HL-60/S4 treated with retinoic acid at 250 ng/mL for 4 days and 3 days (cell line): Measurements from ENCODE around the gene DTHD1.

ENCODE experiments used
- in situ Hi-C: fragments of 300-500 bp; cut with MboI; formaldehyde crosslinking; loops from 2 replicates; pipeline ENCODE4 v1.7.0; 2022; ENCODE audit warnings: low sequenced_read_pairs

The DTHD1 gene

DNA sequence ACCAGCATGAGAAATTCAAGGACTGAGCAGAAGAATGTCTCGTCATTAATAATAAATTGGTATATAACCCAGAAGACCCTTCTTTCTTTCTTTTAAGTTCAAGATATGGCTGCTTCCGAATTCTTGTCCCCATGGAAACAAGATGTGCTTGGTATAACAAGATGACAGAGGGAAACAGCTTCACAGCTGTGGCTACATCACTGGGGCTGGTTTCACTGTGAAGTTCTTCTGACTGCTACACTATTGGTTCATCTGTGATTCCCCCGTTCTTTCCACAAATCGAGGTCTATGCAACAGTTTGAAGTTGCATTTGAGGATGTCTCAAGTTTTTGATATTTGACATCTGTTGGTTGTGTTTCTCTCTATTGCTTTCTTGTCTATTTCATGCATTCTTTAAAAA lies 12.3 kb upstream of the DTHD1 start:
- in situ Hi-C loops, result no loop called here

DNA sequence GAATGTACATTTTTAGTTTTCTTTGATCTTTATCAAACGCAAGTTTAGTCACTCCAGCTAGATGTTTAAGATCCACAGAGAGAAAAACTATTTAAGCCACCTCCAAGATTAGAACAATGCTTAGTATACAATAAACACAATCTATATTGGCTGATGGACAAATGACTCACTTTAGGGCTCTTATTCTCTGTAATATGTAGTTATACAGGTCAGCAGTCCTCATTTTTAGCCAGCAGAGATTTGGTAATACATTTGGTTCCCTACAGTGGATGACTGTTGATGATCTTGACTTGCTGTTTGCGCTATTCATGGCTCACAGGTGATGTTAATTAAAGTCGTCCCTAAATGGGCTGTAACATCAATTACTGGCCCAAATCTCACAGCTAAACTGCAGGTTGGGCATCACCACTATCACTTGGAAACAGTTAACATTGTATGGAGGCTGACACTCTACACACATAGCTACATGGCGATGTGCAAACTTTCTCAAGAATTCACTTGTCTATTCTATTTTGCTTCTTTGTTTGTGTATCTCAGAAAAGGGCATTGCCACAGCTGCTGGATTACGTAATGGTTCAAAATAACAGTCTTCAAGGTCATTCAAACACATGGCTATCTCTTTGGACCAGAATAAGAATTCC lies 11.8 kb upstream of the DTHD1 start:
- in situ Hi-C loops, result no loop called here

DNA sequence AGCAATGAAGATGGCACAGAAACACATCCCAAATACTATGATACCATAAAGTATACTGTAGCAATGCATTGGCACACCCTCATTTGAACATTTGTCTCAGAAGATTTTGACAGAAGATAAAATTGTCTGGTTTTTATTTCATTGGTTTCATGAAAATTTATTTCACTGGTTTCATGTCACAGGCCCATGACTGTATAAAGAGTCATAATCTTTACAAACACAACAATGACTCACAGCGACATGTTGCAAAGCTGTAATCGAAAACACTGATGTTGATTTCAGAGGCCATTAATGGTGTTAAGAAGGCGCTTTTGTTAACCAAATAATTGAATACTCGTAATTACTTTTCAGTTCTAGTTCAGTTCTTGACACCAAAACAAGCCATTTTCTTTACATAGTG lies 8.1 kb upstream of the DTHD1 start:
- in situ Hi-C loops, result no loop called here

DNA sequence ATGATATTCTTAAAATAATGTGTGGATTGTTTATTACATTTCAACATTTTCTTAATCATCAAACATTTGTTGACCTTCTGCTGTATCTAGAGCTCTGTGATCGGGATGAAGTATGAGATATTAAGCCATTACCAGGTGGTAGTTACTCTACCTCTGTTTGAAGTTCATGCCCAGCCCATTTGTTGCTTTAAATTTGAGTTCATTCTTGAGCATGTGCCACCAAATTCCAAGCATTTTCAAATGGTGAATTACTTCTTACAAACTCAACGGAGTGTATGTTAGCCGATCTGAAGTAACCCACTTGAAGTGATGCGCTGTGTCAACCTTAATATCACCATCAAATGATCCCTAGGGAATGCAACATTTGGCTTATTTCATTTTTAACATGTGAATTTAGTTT lies 7.3 kb upstream of the DTHD1 start:
- in situ Hi-C loops, result no loop called here

DNA sequence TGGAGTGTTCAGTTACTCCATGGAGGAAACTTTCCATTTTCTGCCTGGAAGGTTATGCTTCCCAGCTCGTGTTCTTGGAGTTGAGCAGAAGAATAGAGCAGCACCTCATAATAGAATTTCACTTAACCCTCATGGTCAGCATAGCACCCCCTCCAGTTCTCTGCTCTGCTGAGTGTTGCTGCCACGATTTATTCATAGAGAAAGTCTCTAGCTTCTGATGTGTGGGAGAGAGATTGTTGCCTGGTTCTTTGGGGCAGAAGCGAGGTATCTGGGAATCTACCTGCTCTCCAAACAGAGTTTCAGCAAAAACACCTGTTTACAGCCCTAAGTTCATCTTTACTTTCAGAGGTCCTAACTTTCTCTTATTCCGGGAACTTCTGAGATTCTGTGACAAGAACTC lies 3.9 kb upstream of the DTHD1 start:
- in situ Hi-C loops, result no loop called here

DNA sequence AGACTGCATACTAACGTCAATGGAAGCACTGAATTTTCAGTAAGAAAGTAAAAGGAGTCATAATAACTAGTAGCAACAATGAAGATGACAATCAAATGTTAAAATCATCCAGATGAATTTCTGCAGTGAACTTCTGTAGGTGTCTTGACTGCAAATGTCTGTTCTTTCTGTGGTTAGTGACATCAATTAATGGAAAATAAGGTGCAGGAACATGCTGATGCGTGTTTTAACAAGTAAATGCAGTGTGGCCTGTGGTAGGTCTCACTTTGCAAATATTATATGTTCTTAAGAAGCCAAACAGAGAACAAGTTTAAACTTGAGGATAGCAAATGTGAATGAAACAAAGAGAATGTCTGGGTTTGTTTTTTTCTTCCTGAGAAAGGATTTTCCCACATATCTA lies 2.6 kb upstream of the DTHD1 start:
- in situ Hi-C loops, result no loop called here

DNA sequence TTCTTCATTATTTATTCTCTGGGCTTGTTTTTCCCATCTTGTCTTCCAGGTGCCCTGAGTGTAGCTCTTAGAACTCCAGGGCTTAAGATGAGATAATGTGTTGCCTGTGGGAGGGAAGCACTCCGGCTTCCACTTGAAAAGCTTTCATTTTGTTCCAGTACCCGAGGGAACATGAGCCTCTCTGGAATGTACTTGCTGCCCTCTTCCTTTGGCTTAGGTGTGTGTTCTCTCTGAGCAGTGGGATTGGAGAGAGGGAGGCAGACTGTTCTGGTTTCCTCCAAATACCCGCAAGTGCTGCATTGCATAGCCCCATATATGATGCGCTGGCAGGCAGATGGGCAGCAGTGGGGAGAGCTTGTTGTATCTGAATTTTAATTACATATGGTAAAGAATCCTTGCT lies 861 bp upstream of the DTHD1 start:
- in situ Hi-C loops, result no loop called here

DNA sequence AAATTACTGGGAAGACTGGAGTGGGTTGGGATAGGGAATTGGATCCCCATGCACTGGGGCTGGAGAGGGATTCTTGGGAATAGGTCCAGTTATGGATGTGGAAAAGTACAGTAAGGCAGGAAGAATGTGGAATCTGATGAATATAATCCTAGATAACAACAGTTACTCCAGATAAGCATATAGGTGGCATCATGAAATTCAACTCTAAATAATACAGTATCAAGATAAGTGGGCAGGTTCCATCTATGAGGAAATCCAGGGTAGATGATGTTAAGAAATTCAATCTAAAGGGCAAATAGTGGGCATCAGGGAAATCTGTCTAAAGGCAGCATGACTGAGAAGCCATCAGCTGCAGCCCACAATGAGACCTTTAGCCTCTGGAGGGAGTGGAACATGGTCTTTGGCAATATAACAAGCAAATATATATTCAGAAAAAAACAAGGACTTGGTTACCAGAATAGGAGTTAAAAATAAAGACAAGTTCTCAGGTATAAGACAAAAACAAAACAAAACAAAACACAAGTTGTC lies 1.2 kb downstream of the DTHD1 start:
- in situ Hi-C loops, result no loop called here

DNA sequence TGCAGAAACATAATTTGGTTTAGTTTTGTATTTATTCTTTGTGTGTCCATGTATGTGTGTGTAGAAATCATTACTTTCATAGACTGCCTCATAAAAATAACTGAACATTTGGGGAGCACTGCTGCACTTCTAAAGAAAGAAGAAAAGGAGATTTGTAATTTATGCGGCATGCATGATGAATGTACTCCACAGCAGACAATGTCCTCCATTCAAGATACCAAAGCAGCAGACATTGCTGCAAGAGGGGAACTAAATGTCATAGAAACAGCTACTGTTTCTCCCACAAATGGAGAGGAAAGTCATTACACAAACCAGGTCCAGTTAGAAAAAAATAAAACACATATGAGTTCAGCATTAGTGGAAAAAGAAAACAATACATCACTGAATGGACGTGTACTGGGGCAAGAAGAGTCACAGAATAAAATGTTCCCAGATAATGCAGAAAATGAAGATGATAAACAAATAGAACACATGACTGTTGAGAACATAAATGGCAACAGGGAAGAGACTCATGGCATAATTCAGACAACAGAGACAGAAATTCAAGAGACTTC lies 2.6 kb downstream of the DTHD1 start:
- in situ Hi-C loops, result no loop called here

DNA sequence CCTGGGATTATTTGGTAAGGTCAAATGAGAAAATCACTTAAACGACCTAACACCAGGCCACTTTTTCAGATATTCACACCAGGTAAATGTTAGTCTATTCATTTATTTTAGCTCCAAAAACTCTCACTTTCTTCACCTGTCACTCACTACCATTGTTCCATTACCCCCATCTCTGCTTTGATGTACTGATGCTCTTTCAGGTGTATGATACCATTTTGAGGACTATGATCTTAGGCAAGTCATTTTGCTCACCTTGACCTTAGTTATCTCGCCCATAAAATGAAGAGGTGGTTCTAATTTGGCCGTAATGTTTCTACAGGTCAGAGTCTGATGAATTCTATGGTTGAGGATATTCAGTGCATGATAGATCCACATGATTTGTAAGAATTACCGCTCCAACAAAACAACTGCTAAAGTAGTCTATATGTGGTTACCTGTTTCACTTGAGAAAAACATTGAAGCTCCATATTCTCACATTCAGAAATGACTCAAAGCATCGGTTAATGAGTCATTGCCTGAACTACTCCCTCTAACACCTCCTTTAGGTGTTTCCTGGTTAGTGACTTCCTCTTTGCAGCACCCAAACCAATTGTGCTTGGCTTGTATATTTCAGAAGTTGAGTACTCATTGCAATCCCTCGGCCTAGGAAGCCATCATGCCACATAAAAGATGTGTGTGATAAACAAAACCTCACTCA lies 4.5 kb downstream of the DTHD1 start:
- in situ Hi-C loops, result no loop called here

DNA sequence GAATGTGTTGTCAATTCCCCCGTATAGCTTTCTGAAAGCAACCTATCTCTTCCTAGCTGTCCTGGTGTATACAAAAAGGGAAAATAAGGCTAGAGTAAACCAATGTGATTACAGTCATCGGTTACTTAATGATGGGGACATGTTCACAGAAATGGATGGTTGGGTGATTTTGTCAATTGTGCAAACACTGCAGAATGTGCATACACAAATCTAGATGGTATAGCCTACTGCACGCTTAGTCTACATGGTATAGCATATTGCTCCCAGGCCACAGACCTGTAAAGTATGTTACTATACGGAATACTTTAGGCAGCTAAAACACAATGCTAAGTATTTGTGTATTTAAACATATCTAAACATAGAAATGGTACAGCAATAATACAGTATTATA lies 5.1 kb downstream of the DTHD1 start:
- in situ Hi-C loops, result no loop called here

DNA sequence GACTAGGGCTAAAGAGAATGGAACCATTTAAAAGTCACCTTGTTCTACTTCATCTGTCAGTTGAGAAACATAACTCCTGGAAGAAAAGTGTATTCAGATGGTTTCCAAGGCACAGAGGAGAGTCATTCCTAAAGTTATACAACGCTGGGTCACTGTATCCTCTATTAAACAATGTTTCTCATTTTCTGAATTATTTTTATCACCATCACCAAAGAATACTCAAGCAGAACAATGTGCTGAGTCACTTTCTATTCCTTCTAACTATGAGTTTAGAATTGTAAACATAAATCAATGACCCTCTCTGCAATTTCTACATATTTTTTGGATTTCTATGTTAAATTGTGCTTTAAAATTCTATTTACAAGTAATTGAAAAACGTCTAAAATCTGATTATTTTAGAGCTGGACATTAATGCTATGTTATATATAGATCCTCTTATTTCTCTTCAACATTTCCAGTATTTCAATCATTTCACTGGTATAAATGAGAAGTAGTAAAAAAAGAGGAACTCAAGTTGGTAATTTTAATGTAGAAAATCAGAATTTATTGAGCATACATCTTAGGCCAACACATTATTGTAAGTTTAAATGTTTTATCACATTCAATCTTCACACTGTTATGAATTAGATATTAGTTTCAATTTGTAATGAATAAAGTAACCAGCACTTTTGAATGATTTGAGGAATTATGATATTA lies 7.5 kb downstream of the DTHD1 start:
- in situ Hi-C loops, result no loop called here

DNA sequence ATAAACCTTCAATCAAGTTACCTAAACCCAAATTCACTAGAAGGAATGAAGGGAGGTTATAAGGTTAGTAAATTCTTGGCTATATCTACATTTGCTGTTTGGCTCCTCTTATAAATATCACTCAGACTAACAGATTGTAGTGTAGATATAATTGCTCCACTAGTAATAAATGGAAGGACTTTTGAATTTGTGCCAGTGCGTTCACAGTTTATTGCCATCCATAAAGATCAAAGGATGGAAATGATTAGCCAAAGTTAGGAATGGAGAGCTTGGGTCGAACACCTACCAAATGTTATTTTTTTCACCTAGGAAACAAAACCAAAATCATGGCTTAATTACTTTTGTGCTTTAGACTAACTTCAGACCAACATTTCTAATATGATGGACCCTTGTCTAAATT lies 9.2 kb downstream of the DTHD1 start:
- in situ Hi-C loops, result no loop called here

DNA sequence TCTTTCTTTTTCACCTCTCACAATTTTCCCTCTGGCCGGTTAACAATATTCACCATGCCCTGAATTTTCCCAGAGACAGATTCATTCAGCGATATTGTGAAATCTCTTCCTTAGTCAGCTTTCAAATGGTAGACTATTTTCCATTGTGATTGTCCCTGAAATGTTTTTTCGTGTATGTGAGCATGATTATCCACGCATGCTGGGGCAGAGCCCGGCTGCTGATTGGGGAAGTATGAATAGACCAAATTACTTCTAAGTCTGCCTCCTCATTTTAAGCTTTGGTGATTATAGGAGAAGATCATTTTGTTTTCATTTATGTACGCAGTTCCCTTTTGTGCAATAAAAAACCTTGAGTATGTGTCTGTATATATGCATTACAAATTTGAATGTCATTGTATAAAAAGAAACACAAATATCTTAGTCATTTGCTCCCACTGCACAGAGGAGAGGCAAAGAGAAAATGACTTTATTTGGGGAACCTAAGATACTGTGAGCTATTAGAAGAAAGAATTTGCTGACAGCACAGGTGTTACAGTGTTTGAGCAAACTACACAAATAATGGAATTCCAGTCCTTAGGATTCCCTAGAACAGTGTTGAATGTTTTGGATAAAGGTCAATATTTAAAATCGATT lies 11.3 kb downstream of the DTHD1 start:
- in situ Hi-C loops, result no loop called here

DNA sequence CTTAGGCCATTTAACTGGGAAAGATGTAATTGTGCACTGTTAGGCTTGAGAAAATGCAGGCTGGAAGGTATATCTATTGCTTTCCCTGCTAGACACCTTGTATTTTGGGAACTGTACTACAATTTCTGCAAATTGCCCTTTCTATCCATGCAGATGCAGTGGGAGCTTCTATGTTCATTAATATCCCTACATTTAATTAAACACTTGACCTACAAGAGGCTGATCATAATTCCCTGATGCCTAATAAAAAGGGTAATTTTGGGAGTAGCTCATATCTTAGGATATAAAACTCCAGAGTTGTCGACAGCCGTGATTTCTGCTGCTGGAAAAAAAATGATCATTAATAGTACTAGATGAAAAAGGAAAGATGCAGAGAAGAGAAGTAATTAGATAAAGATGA lies 19.7 kb downstream of the DTHD1 start:
- in situ Hi-C loops, result no loop called here

DNA sequence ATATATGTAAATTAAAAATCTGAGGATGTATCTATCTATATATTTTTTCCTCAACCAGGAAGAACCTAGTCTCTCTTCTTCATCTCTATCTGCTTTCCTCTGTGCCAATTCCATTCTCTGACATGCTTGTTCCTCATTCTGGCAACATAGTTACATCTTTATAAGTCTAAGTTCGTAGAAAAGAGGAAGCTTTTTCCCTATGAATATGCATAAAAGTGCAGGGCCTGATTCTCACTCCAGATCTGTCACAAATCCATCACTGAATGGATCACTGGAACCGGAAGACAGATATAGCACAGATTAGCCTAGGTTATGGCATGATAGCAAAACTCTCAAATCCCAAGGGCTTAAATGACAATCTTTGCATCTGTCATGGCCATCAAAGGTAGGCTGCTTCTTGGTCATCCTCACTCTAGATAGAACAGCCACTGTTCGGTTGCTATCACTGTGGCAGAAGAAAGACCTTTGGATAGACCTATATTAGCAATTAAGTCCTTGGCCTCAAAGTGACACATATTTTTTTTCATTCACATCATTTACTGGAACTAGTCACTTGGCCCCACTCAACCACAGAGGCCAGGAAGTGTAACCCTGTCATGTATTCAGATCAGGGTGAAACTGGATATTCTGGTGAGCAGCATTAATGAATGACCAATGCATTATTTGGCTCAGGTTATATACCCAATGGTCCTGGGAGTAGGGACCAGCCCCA lies 22.2 kb downstream of the DTHD1 start:
- in situ Hi-C loops, result no loop called here

DNA sequence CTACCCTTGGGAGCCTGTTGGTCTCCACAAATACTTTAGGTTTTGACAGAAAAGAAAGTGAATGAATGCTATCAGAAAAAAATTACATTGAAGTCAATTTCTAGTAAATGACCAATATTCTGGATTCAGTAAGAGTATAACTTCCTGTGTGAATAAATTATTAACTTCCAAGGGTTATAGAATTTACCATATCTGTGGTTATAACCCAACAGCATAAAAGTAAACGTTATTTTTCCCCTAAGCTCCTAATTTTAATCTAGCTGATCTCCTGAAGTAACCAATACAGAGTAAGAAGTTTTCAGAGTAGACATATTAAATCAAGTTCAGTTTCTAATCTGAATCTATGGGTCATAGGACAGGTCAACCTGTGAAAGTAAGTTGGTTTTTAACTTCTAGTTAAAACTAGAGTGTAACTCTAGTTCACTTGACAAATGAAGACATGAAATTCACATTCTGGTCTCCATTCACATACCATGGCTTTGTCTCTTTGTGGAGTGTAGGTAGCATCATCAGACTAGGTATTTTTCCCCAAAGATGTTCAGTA lies 22.8 kb downstream of the DTHD1 start:
- in situ Hi-C loops, result no loop called here

DNA sequence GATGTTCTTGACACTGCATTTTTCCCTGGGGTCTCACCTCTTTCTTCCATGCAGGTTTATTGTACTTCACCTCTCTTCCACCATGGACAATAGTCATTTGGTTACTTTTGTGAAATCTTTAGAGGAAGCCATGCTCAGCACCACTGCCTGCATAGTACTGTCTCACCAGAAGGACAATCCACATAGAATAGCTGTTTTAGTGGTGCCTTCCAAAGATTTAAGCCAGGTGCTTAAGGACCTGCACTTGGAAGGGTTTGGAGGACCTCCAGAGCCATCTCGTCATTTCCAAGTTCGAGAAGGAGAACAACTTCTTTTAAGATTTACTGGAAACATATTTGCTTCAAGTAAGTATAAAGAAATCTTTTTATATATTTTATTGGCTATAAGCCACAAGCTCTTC lies 26.7 kb downstream of the DTHD1 start:
- in situ Hi-C loops, result no loop called here

DNA sequence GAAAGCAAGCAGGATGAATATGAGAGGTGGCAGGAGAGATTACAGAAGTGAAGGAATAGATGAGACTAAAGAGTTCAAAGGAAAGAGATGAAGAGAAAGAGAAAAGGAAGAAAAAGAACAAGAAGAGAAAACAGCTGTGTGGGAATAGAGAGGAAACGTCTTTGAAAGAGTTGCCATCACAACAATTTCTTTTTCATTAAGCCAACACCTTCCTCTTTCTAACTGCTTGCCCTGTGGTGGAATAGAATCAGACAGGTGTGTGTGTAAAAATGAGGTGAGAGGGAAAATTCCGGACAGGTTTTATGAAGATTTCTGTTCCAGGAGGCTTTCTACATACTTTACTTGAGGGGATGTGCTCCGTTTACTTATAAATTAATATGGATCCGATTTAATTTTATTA lies 28.8 kb downstream of the DTHD1 start:
- in situ Hi-C loops, result no loop called here

DNA sequence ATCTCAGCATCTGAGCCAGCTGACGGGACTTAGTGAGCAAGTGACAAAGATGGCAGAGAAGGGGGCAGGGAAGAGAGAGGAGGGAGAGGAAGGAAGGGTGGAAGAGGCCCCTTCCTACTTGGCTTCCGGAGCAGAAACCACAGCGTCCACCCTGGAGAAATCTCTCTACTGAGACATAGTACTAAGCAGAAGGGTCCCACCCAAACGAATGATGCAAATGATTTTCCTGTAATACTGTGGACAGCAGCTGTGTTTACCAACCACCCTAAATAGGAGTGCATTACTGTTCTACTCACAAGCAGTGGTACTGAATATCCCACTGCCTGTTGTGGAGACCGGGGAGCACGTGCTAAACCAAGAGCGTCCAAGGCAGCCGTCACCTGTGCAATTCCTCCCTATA lies 29.4 kb downstream of the DTHD1 start:
- in situ Hi-C loops, result no loop called here

DNA sequence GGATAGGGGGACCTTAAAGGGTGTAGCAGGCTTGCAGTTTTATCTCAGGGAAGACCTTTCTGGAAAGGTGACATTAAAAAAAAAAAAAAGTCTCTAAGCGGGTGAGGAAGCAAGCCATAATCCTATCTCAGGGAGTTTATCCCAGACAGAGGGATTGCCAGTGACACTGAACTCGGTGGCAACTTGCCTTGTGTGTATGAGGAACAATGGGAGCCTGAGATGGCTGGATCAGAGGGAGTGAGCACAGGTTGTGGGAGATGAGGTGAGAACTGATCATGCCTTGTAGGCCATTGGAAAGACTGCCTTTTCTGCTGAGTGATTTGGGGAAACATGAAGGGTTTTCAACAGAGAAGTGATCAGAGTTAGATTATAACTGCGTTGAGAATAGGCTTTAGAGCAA lies 31.1 kb downstream of the DTHD1 start:
- in situ Hi-C loops, result no loop called here
